HepG2 (cell line): ENCODE measurements around the gene KDM3B. TPM values are rescaled to one million over a fixed set of nuclear protein-coding genes. Genes with fewer than 3 reads are reported as not detected.

Experiments
- ELK4 ChIP-seq: sonication (generic); formaldehyde crosslinking; IDR thresholded peaks from 2 replicates; pipeline ENCODE4 v1.9.0; 2021; ENCODE audit warnings: missing genetic modification reagents, borderline replicate concordance
- FOXO1 ChIP-seq: sonication (generic); formaldehyde crosslinking; IDR thresholded peaks from 2 replicates; pipeline ENCODE4 v1.4.0; 2020; ENCODE audit warnings: missing genetic modification reagents
- HIC2 ChIP-seq: sonication (generic); formaldehyde crosslinking; IDR thresholded peaks from 2 replicates; pipeline ENCODE4 v1.9.0; 2022; ENCODE audit warnings: low read depth, missing genetic modification reagents
- KDM6A ChIP-seq: IDR thresholded peaks from 2 replicates; pipeline ENCODE4 v1.6.1; 2016; ENCODE audit warnings: low read depth
- MYPOP ChIP-seq: sonication (generic); formaldehyde crosslinking; IDR thresholded peaks from 2 replicates; pipeline ENCODE4 v1.8.1; 2023; ENCODE audit warnings: mild to moderate bottlenecking, moderate library complexity, missing genetic modification reagents
- NFIC ChIP-seq: IDR thresholded peaks from 2 replicates; pipeline ENCODE4 v1.6.1; 2012; ENCODE audit warnings: mild to moderate bottlenecking, low read length, inconsistent platforms
- SNAPC2 ChIP-seq: sonication (generic); formaldehyde crosslinking; IDR thresholded peaks from 2 replicates; pipeline ENCODE4 v1.8.1; 2022; ENCODE audit warnings: mild to moderate bottlenecking, missing genetic modification reagents
- ZFP36L1 ChIP-seq: sonication (generic); formaldehyde crosslinking; IDR thresholded peaks from 2 replicates; pipeline ENCODE4 v1.8.0; 2022; ENCODE audit warnings: mild to moderate bottlenecking, missing genetic modification reagents, moderate library complexity
- ZNF230 ChIP-seq: sonication (generic); formaldehyde crosslinking; IDR thresholded peaks from 2 replicates; pipeline ENCODE4 v1.4.0; 2020; ENCODE audit warnings: mild to moderate bottlenecking, missing genetic modification reagents
- ZNF333 ChIP-seq: sonication (generic); formaldehyde crosslinking; IDR thresholded peaks from 2 replicates; pipeline ENCODE4 v1.4.0; 2020; ENCODE audit warnings: mild to moderate bottlenecking, missing genetic modification reagents, borderline replicate concordance
- ZNF33B ChIP-seq: sonication (generic); formaldehyde crosslinking; IDR thresholded peaks from 2 replicates; pipeline ENCODE4 v1.5.1; 2020; ENCODE audit warnings: mild to moderate bottlenecking, missing genetic modification reagents
- ZNF563 ChIP-seq: sonication (generic); formaldehyde crosslinking; IDR thresholded peaks from 2 replicates; pipeline ENCODE4 v1.8.0; 2022; ENCODE audit warnings: mild to moderate bottlenecking, moderate library complexity, missing genetic modification reagents
- ZNF777 ChIP-seq: sonication (generic); formaldehyde crosslinking; IDR thresholded peaks from 2 replicates; pipeline ENCODE4 v1.4.0; 2020; ENCODE audit warnings: missing genetic modification reagents
- polyA plus RNA-seq, 8 experiments: library from polyadenylated mRNA; depleted of rRNA in 3 of 8; stranded (reverse) in 7 of 8; unstranded in 1 of 8; fragments of >200 nt; fragmentation: Illumina TruSeq in 4 of 8; extraction: Trizol in 4 of 8; gene quantifications; 2 replicates each; pipeline versions ENCODE4 v1.2.1 to v1.2.3, GENCODE V29; 2011 to 2016; ENCODE audit warnings: low read depth in 4 of 8, missing spikeins in 1 of 8, mixed read lengths in 1 of 8; ENCODE audit not compliant: insufficient read depth in 1 of 8
- total RNA-seq, 5 experiments: library from RNA; depleted of rRNA; stranded (reverse); fragments of >200 nt; fragmentation: Illumina TruSeq; extraction: Trizol; gene quantifications; 2 replicates each; pipeline ENCODE4 v1.2.3, GENCODE V29; 2016; ENCODE audit warnings: low read depth in 1 of 5
- TF ChIP-seq, protein P1 (sequence below): sonication (generic); formaldehyde crosslinking; IDR thresholded peaks from 2 replicates; pipeline ENCODE4 v1.4.0; 2020; ENCODE audit warnings: mild to moderate bottlenecking, missing genetic modification reagents
- TF ChIP-seq, protein P2 (sequence below): sonication (generic); formaldehyde crosslinking; IDR thresholded peaks from 2 replicates; pipeline ENCODE4 v1.4.0; 2020; ENCODE audit warnings: missing genetic modification reagents, borderline replicate concordance
- TF ChIP-seq, protein P3 (sequence below): sonication (generic); formaldehyde crosslinking; IDR thresholded peaks from 2 replicates; pipeline ENCODE4 v1.4.0; 2020; ENCODE audit warnings: missing genetic modification reagents
- TF ChIP-seq, protein P4 (sequence below): sonication (generic); formaldehyde crosslinking; IDR thresholded peaks from 2 replicates; pipeline ENCODE4 v1.8.1; 2022; ENCODE audit warnings: low read depth, mild to moderate bottlenecking, missing genetic modification reagents

The KDM3B gene
- total and polyA plus RNA-seq, 2 of the 13 experiments (the other 11 are each of a cell fraction or from before 2014, with no cell fraction given) = 19.7 to 34.3 TPM

DNA sequence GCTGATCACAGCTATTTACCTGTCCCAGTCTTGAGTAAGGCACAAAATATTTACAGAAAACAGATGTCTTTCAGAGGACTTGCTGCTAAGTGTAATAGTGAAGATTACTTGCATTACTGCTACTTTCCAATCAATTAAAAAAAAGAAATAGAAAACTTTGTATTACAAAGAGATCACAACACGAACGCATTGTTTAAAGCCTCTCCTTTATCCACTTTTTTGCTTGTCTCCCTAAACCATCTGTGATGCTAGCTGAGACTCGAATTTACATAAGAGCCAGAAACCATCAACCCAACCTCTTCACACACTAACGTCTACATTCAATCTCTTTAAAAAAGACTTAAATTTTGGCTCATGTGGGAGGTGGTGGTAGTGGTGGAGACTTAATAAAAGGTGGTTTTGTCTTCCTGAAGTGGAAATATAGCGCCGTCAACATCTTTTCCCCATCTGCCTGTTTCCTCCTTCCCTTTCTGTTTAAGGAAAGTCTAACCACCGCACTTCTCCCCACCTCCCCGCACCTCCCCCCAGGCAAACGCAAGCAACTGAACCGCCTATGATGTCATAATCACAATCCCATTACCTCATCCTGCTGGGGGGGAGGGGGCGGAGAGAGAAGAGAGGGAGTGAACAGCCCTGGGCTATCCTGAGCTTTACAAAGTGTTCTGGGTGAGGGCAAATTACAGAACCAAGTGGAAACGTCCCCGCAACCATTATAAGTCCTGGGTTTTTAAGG is 15.4 kb upstream of the KDM3B start (continued):
- TF ChIP-seq, protein P1, sequence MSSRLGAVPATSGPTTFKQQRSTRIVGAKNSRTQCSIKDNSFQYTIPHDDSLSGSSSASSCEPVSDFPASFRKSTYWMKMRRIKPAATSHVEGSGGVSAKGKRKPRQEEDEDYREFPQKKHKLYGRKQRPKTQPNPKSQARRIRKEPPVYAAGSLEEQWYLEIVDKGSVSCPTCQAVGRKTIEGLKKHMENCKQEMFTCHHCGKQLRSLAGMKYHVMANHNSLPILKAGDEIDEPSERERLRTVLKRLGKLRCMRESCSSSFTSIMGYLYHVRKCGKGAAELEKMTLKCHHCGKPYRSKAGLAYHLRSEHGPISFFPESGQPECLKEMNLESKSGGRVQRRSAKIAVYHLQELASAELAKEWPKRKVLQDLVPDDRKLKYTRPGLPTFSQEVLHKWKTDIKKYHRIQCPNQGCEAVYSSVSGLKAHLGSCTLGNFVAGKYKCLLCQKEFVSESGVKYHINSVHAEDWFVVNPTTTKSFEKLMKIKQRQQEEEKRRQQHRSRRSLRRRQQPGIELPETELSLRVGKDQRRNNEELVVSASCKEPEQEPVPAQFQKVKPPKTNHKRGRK = no peak
- TF ChIP-seq, protein P2, sequence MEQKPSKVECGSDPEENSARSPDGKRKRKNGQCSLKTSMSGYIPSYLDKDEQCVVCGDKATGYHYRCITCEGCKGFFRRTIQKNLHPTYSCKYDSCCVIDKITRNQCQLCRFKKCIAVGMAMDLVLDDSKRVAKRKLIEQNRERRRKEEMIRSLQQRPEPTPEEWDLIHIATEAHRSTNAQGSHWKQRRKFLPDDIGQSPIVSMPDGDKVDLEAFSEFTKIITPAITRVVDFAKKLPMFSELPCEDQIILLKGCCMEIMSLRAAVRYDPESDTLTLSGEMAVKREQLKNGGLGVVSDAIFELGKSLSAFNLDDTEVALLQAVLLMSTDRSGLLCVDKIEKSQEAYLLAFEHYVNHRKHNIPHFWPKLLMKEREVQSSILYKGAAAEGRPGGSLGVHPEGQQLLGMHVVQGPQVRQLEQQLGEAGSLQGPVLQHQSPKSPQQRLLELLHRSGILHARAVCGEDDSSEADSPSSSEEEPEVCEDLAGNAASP (CRISPR knock-in tag) = no peak
- TF ChIP-seq SNAPC2 (no peak), ELK4 (CRISPR knock-in tag) (no peak), HIC2 (CRISPR knock-in tag) (no peak), ZNF33B (no peak), FOXO1 (CRISPR knock-in tag) (no peak), ZNF230 (CRISPR knock-in tag) (no peak), ZNF333 (CRISPR knock-in tag) (0 out of 2 replicates have a peak, but pooled peaks have one; percentile 36), ZNF777 (CRISPR knock-in tag) (no peak), KDM6A (CRISPR knock-in tag) (no peak), MYPOP (CRISPR knock-in tag) (no peak), NFIC (no peak), ZNF563 (0 out of 2 replicates have a peak, but pooled peaks have one; percentile 20), ZFP36L1 (CRISPR knock-in tag) (peak; percentile 12; the same call in 1 of the 2 replicates)
- TF ChIP-seq, protein P3, sequence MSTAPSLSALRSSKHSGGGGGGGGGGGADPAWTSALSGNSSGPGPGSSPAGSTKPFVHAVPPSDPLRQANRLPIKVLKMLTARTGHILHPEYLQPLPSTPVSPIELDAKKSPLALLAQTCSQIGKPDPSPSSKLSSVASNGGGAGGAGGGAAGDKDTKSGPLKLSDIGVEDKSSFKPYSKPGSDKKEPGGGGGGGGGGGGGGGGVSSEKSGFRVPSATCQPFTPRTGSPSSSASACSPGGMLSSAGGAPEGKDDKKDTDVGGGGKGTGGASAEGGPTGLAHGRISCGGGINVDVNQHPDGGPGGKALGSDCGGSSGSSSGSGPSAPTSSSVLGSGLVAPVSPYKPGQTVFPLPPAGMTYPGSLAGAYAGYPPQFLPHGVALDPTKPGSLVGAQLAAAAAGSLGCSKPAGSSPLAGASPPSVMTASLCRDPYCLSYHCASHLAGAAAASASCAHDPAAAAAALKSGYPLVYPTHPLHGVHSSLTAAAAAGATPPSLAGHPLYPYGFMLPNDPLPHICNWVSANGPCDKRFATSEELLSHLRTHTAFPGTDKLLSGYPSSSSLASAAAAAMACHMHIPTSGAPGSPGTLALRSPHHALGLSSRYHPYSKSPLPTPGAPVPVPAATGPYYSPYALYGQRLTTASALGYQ (CRISPR knock-in tag) = no peak
- TF ChIP-seq, protein P4, sequence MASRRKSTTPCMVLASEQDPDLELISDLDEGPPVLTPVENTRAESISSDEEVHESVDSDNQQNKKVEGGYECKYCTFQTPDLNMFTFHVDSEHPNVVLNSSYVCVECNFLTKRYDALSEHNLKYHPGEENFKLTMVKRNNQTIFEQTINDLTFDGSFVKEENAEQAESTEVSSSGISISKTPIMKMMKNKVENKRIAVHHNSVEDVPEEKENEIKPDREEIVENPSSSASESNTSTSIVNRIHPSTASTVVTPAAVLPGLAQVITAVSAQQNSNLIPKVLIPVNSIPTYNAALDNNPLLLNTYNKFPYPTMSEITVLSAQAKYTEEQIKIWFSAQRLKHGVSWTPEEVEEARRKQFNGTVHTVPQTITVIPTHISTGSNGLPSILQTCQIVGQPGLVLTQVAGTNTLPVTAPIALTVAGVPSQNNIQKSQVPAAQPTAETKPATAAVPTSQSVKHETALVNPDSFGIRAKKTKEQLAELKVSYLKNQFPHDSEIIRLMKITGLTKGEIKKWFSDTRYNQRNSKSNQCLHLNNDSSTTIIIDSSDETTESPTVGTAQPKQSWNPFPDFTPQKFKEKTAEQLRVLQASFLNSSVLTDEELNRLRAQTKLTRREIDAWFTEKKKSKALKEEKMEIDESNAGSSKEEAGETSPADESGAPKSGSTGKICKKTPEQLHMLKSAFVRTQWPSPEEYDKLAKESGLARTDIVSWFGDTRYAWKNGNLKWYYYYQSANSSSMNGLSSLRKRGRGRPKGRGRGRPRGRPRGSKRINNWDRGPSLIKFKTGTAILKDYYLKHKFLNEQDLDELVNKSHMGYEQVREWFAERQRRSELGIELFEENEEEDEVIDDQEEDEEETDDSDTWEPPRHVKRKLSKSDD = peak; percentile 95
